ENCODE results near the gene TGM6.

The TGM6 gene

DNA sequence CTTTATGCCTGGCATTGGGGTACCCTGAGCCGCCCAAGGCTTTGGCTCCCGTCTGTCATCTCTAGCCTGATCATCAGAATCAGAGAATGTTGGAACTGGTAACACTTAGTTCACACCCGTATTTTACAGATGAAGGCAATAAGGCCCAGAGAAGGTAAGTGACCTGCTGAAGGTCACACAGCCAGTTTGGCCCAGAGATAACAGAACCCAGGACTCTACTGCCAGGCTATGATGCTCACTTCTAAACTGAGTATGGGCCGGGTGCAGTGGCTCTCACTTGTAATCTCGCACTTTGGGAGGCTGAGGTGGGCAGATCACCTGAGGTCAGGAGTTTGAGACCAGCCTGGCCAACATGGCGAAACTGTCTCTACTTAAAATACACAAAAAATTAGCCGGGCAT lies 1.8 kb upstream of the TGM6 start:
- TF ChIP-seq ZNF565 (CRISPR knock-in tag; conservative IDR thresholded peaks at IDR 0.05; ENCODE audit: low read depth) (no peak), ISL1 (CRISPR knock-in tag; IDR thresholded peaks at IDR 0.05) (no peak), RARB (CRISPR knock-in tag; IDR thresholded peaks at IDR 0.05) (no peak), ZC3H10 (CRISPR knock-in tag; IDR thresholded peaks at IDR 0.05) (no peak), BACH2 (CRISPR knock-in tag; IDR thresholded peaks at IDR 0.05; ENCODE audit: borderline replicate concordance) (no peak), TCF4 (CRISPR knock-in tag; IDR thresholded peaks at IDR 0.05; ENCODE audit: borderline replicate concordance) (no peak), ZFP3 (CRISPR knock-in tag; IDR thresholded peaks at IDR 0.05) (no peak), SNAI2 (CRISPR knock-in tag; IDR thresholded peaks at IDR 0.05) (no peak), ZNF8 (CRISPR knock-in tag; IDR thresholded peaks at IDR 0.05) (no peak), ARNTL (CRISPR knock-in tag; IDR thresholded peaks at IDR 0.05; ENCODE audit: borderline replicate concordance, low read depth) (no peak)
- TF ChIP-seq, protein P1, sequence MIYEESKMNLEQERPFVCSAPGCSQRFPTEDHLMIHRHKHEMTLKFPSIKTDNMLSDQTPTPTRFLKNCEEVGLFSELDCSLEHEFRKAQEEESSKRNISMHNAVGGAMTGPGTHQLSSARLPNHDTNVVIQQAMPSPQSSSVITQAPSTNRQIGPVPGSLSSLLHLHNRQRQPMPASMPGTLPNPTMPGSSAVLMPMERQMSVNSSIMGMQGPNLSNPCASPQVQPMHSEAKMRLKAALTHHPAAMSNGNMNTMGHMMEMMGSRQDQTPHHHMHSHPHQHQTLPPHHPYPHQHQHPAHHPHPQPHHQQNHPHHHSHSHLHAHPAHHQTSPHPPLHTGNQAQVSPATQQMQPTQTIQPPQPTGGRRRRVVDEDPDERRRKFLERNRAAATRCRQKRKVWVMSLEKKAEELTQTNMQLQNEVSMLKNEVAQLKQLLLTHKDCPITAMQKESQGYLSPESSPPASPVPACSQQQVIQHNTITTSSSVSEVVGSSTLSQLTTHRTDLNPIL (CRISPR knock-in tag; IDR thresholded peaks at IDR 0.05; ENCODE audit: low read depth) = no peak
- TF ChIP-seq, protein P2, sequence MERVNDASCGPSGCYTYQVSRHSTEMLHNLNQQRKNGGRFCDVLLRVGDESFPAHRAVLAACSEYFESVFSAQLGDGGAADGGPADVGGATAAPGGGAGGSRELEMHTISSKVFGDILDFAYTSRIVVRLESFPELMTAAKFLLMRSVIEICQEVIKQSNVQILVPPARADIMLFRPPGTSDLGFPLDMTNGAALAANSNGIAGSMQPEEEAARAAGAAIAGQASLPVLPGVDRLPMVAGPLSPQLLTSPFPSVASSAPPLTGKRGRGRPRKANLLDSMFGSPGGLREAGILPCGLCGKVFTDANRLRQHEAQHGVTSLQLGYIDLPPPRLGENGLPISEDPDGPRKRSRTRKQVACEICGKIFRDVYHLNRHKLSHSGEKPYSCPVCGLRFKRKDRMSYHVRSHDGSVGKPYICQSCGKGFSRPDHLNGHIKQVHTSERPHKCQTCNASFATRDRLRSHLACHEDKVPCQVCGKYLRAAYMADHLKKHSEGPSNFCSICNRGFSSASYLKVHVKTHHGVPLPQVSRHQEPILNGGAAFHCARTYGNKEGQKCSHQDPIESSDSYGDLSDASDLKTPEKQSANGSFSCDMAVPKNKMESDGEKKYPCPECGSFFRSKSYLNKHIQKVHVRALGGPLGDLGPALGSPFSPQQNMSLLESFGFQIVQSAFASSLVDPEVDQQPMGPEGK (CRISPR knock-in tag; IDR thresholded peaks at IDR 0.05; ENCODE audit: borderline replicate concordance) = no peak
- TF ChIP-seq, protein P3, sequence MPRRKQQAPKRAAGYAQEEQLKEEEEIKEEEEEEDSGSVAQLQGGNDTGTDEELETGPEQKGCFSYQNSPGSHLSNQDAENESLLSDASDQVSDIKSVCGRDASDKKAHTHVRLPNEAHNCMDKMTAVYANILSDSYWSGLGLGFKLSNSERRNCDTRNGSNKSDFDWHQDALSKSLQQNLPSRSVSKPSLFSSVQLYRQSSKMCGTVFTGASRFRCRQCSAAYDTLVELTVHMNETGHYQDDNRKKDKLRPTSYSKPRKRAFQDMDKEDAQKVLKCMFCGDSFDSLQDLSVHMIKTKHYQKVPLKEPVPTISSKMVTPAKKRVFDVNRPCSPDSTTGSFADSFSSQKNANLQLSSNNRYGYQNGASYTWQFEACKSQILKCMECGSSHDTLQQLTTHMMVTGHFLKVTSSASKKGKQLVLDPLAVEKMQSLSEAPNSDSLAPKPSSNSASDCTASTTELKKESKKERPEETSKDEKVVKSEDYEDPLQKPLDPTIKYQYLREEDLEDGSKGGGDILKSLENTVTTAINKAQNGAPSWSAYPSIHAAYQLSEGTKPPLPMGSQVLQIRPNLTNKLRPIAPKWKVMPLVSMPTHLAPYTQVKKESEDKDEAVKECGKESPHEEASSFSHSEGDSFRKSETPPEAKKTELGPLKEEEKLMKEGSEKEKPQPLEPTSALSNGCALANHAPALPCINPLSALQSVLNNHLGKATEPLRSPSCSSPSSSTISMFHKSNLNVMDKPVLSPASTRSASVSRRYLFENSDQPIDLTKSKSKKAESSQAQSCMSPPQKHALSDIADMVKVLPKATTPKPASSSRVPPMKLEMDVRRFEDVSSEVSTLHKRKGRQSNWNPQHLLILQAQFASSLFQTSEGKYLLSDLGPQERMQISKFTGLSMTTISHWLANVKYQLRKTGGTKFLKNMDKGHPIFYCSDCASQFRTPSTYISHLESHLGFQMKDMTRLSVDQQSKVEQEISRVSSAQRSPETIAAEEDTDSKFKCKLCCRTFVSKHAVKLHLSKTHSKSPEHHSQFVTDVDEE (CRISPR knock-in tag; IDR thresholded peaks at IDR 0.05) = no peak
- TF ChIP-seq, protein P4, sequence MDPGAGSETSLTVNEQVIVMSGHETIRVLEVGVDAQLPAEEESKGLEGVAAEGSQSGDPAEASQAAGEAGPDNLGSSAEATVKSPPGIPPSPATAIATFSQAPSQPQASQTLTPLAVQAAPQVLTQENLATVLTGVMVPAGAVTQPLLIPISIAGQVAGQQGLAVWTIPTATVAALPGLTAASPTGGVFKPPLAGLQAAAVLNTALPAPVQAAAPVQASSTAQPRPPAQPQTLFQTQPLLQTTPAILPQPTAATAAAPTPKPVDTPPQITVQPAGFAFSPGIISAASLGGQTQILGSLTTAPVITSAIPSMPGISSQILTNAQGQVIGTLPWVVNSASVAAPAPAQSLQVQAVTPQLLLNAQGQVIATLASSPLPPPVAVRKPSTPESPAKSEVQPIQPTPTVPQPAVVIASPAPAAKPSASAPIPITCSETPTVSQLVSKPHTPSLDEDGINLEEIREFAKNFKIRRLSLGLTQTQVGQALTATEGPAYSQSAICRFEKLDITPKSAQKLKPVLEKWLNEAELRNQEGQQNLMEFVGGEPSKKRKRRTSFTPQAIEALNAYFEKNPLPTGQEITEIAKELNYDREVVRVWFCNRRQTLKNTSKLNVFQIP (CRISPR knock-in tag; IDR thresholded peaks at IDR 0.05; ENCODE audit: borderline replicate concordance, low read depth) = no peak
- ATAC-seq = no peak

DNA sequence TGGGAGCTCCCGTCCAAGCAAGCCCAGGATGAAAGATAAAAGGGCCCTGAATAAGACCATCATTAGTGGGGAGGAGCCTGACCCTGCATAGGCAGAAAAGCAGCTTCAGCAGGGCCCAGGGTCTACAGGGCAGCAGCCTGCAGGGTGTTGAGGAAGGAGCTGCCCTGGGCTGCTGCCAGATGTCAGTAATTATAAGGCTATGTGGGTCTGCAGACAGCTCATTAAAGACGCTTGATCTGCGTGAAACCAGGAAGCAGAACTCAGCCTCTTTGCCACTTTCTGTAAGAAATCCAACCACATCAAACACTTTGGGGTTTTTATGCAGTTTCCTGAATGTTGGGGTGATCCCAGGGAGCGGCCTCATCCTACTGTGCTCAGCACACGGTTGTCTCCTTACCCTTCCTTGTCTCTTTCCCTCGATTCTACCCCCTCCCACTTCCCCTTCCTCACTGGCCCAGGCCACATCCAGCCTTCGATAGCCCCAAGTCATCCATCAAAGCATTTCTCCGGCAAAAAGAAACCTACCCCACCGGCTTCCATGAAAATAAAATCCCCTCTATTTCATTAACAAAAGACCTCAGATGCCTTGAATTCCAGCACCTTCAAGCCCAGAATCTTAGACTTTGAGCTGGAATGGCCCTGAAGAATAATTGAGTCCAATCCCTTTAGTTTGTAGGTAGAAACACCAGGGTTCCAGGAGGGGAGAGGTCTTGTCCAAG lies 1.0 kb upstream of the TGM6 start:
- ATAC-seq = no peak
- TF ChIP-seq, protein P4 (CRISPR knock-in tag; IDR thresholded peaks at IDR 0.05; ENCODE audit: borderline replicate concordance, low read depth) = no peak
- no peak for TF ChIP-seq SNAI2 (CRISPR knock-in tag; IDR thresholded peaks at IDR 0.05)
- no peak for TF ChIP-seq ZNF70 (CRISPR knock-in tag; IDR thresholded peaks at IDR 0.05)
- TF ChIP-seq ZC3H10 (CRISPR knock-in tag; IDR thresholded peaks at IDR 0.05) = no peak
- TF ChIP-seq, protein P2 (CRISPR knock-in tag; IDR thresholded peaks at IDR 0.05; ENCODE audit: borderline replicate concordance) = no peak
- no peak for TF ChIP-seq ESRRG (CRISPR knock-in tag; IDR thresholded peaks at IDR 0.05)
- no peak for TF ChIP-seq TCF4 (CRISPR knock-in tag; IDR thresholded peaks at IDR 0.05; ENCODE audit: borderline replicate concordance)
- TF ChIP-seq TOX (CRISPR knock-in tag; IDR thresholded peaks at IDR 0.05; ENCODE audit: borderline replicate concordance) = no peak
- no peak for TF ChIP-seq ISL1 (CRISPR knock-in tag; IDR thresholded peaks at IDR 0.05)
- TF ChIP-seq, protein P5, sequence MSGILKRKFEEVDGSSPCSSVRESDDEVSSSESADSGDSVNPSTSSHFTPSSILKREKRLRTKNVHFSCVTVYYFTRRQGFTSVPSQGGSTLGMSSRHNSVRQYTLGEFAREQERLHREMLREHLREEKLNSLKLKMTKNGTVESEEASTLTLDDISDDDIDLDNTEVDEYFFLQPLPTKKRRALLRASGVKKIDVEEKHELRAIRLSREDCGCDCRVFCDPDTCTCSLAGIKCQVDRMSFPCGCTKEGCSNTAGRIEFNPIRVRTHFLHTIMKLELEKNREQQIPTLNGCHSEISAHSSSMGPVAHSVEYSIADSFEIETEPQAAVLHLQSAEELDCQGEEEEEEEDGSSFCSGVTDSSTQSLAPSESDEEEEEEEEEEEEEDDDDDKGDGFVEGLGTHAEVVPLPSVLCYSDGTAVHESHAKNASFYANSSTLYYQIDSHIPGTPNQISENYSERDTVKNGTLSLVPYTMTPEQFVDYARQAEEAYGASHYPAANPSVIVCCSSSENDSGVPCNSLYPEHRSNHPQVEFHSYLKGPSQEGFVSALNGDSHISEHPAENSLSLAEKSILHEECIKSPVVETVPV (CRISPR knock-in tag; IDR thresholded peaks at IDR 0.05) = no peak
- no peak for TF ChIP-seq ZNF565 (CRISPR knock-in tag; conservative IDR thresholded peaks at IDR 0.05; ENCODE audit: low read depth)
- no peak for TF ChIP-seq ZFP30 (CRISPR knock-in tag; IDR thresholded peaks at IDR 0.05)
- TF ChIP-seq, protein P1 (CRISPR knock-in tag; IDR thresholded peaks at IDR 0.05; ENCODE audit: low read depth) = no peak
- no peak for TF ChIP-seq OSR1 (CRISPR knock-in tag; IDR thresholded peaks at IDR 0.05)

Data from SK-N-SH treated with all-trans-retinoic acid at 6 μM for 48 hours (cell line).